Fibroblast of lung (primary cell): ENCODE results near the gene TAB2. TPM values are rescaled to one million over a fixed set of nuclear protein-coding genes. Genes with fewer than 3 reads are reported as not detected.

Source experiments
- DNase-seq, 2 donors: peaks; one replicate each; pipeline versions ENCODE4 v3.0.0 to v3.0.0-alpha.2; 2010; ENCODE audit warnings: low read depth in 2 of 2
- H2AFZ ChIP-seq: 2 replicates; pipeline ENCODE4 v1.5.1; 2012; ENCODE audit warnings: low read length, control low read depth, inconsistent platforms
- H3K27ac ChIP-seq: 2 replicates; pipeline ENCODE4 v1.5.1; 2011; ENCODE audit warnings: low read length, control low read depth; ENCODE audit not compliant: insufficient read depth
- H3K27me3 ChIP-seq: 2 replicates; pipeline ENCODE4 v1.5.1; 2011; ENCODE audit warnings: mild to moderate bottlenecking, low read length; ENCODE audit not compliant: control insufficient read depth, insufficient read depth
- H3K36me3 ChIP-seq: 2 replicates; pipeline ENCODE4 v1.5.1; 2011; ENCODE audit warnings: low read length; ENCODE audit not compliant: control insufficient read depth, insufficient read depth
- H3K4me1 ChIP-seq: 2 replicates; pipeline ENCODE4 v1.5.1; 2011; ENCODE audit warnings: low read length; ENCODE audit not compliant: control insufficient read depth, insufficient read depth; ENCODE audit errors: extremely low read depth
- H3K4me2 ChIP-seq: 2 replicates; pipeline ENCODE4 v1.5.1; 2011; ENCODE audit warnings: low read length, control low read depth; ENCODE audit not compliant: insufficient read depth; ENCODE audit errors: extremely low read depth
- H3K4me3 ChIP-seq, 4 experiments: fragments of 200-600 bp in 1 of 4; sonication (generic) in 1 of 4; replicated peaks in 1 of 4; 2 replicates each; pipeline ENCODE4 v1.5.1; 2011 to 2016; ENCODE audit warnings: low read length in 4 of 4, low read depth in 3 of 4, mild to moderate bottlenecking in 3 of 4, control low read depth in 2 of 4, inconsistent platforms in 1 of 4, mixed read lengths in 1 of 4; ENCODE audit not compliant: insufficient read depth in 1 of 4; ENCODE audit errors: control extremely low read depth in 1 of 4
- H3K79me2 ChIP-seq: 2 replicates; pipeline ENCODE4 v1.5.1; 2012; ENCODE audit warnings: mild to moderate bottlenecking, low read length, inconsistent platforms; ENCODE audit not compliant: control insufficient read depth, insufficient read depth
- H3K9ac ChIP-seq: 2 replicates; pipeline ENCODE4 v1.5.1; 2011; ENCODE audit warnings: mild to moderate bottlenecking, low read length, control low read depth; ENCODE audit not compliant: insufficient read depth
- H3K9me3 ChIP-seq: 2 replicates; pipeline ENCODE4 v1.5.1; 2012; ENCODE audit warnings: low read depth, low read length; ENCODE audit not compliant: control insufficient read depth, insufficient read depth
- H4K20me1 ChIP-seq: 2 replicates; pipeline ENCODE4 v1.5.1; 2011; ENCODE audit warnings: low read length; ENCODE audit not compliant: control insufficient read depth, insufficient read depth; ENCODE audit errors: extremely low read depth
- EZH2 ChIP-seq: IDR thresholded peaks from 2 replicates; pipeline ENCODE4 v1.5.1; 2012; ENCODE audit warnings: low read length, control low read depth, mild to moderate bottlenecking; ENCODE audit errors: missing control alignments
- polyA plus RNA-seq, 2 donors: library from polyadenylated mRNA; depleted of rRNA in 1 of 2; stranded (reverse) in 1 of 2; unstranded in 1 of 2; fragments of >200 nt; gene quantifications; 2 replicates each; pipeline ENCODE4 v1.2.1, GENCODE V29; 2011 to 2012; ENCODE audit warnings: missing spikeins in 1 of 2
- total RNA-seq: library from RNA; depleted of rRNA; stranded (reverse); fragments of >200 nt; gene quantifications from 2 replicates; pipeline ENCODE4 v1.2.1, GENCODE V29; 2014
- TF ChIP-seq, protein P1 (sequence below), 2 donors: IDR thresholded peaks in 1 of 2; conservative IDR thresholded peaks in 1 of 2; 1 replicate in 1 of 2; 2 replicates in 1 of 2; pipeline ENCODE4 v1.5.1; 2011 to 2012; ENCODE audit warnings: low read length in 2 of 2, control low read depth in 1 of 2, inconsistent platforms in 1 of 2, low read depth in 1 of 2, mild to moderate bottlenecking in 1 of 2

The TAB2 gene
- total and polyA plus RNA-seq, 2 donors (not counting 1 experiment from before 2014, with no cell fraction given), result 27.2 to 49.7 TPM

GRCh38 chr6:149392093-149392492, 74.6 kb downstream of the TAB2 start:
- Histone ChIP-seq H2AFZ (no peak overlapping the region), H3K4me1 (no peaks in the 10 kb centered on the region), H3K27me3 (no peaks in the 10 kb centered on the region), H3K36me3 (no peaks in the 10 kb centered on the region), H3K4me3 (no peak overlapping the region), H3K27ac (no peak overlapping the region), H3K79me2 (peaks cover 6% of the 10 kb centered on the region), H3K4me2 (no peak overlapping the region), H3K9me3 (no peaks in the 10 kb centered on the region), H4K20me1 (no peaks in the 10 kb centered on the region), H3K9ac (no peak overlapping the region)
- no peak for DNase-seq
- TF ChIP-seq, protein P1, sequence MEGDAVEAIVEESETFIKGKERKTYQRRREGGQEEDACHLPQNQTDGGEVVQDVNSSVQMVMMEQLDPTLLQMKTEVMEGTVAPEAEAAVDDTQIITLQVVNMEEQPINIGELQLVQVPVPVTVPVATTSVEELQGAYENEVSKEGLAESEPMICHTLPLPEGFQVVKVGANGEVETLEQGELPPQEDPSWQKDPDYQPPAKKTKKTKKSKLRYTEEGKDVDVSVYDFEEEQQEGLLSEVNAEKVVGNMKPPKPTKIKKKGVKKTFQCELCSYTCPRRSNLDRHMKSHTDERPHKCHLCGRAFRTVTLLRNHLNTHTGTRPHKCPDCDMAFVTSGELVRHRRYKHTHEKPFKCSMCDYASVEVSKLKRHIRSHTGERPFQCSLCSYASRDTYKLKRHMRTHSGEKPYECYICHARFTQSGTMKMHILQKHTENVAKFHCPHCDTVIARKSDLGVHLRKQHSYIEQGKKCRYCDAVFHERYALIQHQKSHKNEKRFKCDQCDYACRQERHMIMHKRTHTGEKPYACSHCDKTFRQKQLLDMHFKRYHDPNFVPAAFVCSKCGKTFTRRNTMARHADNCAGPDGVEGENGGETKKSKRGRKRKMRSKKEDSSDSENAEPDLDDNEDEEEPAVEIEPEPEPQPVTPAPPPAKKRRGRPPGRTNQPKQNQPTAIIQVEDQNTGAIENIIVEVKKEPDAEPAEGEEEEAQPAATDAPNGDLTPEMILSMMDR (conservative IDR thresholded peaks at IDR 0.05 in 1 of 2, IDR thresholded peaks at IDR 0.05 in 1 of 2; ENCODE audit: low read depth in 1 of 2, low read length in 2 of 2), result no peak
- no peak for TF ChIP-seq EZH2

DNA sequence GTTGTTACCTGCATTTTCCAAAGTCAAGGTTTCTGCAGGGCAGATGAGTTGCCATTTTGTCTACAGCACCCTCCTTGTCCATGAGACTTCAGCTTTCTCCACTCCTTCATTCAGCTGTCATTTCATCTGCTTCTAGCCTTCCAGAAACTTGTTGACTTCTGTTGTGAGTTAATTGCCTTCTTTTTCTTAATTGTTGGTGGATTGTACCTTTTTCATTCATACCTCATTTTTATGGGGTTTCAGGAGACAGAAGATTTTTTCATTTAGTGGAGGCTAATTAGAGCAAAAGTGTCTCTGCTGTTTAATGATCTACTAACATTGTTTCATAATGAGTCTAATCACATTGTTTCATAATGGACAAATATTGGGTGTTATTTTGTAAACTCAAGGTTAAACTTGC, 75.0 kb downstream of the TAB2 start:
- Histone ChIP-seq H3K9me3 (no peaks in the 10 kb centered on the region), H3K79me2 (peaks cover 6% of the 10 kb centered on the region), H3K4me3 (no peak overlapping the region), H3K9ac (no peak overlapping the region), H3K27me3 (no peaks in the 10 kb centered on the region), H2AFZ (no peak overlapping the region), H3K4me1 (no peaks in the 10 kb centered on the region), H4K20me1 (no peaks in the 10 kb centered on the region), H3K4me2 (no peak overlapping the region), H3K27ac (no peak overlapping the region), H3K36me3 (no peaks in the 10 kb centered on the region)
- DNase-seq, result no peak
- TF ChIP-seq EZH2, result no peak
- TF ChIP-seq, protein P1 (conservative IDR thresholded peaks at IDR 0.05 in 1 of 2, IDR thresholded peaks at IDR 0.05 in 1 of 2; ENCODE audit: low read depth in 1 of 2, low read length in 2 of 2), result no peak

- Histone ChIP-seq H3K9me3 (no peaks in the 10 kb centered on the region), H3K36me3 (no peaks in the 10 kb centered on the region)
These were observed 75.6 kb downstream of the TAB2 start for GRCh38 chr6:149393002-149393679.

More at GRCh38 chr6:149393002-149393679, 75.6 kb downstream of the TAB2 start:
- peak in 1 of 2 donors; percentile 40 for DNase-seq
- no peak overlapping the region for H3K4me2 ChIP-seq
- H4K20me1 ChIP-seq, result no peaks in the 10 kb centered on the region
- H3K9ac ChIP-seq, result no peak overlapping the region
- H3K4me3 ChIP-seq, result no peak overlapping the region
- H3K27ac ChIP-seq, result no peak overlapping the region
- no peaks in the 10 kb centered on the region for H3K4me1 ChIP-seq
- H3K79me2 ChIP-seq, result peaks cover 4% of the 10 kb centered on the region
- no peaks in the 10 kb centered on the region for H3K27me3 ChIP-seq
- no peak overlapping the region for H2AFZ ChIP-seq
- TF ChIP-seq, protein P1 (conservative IDR thresholded peaks at IDR 0.05 in 1 of 2, IDR thresholded peaks at IDR 0.05 in 1 of 2; ENCODE audit: low read depth in 1 of 2, low read length in 2 of 2), result no peak
- TF ChIP-seq EZH2, result no peak
